Breast epithelium (tissue), 4 donors: ENCODE data around the gene NQO2. TPM values are rescaled to one million over a fixed set of nuclear protein-coding genes. Genes with fewer than 3 reads are reported as not detected.

Experiments used
- DNase-seq, 2 donors: peaks; one replicate each; pipeline ENCODE4 v3.0.0-alpha.2; 2019; ENCODE audit warnings: low spot score in 2 of 2
- H3K27ac ChIP-seq, 2 donors: fragments of 200-600 bp; sonication (generic) in 1 of 2; one replicate each; pipeline ENCODE4 v1.5.1; 2016 to 2019; ENCODE audit warnings: mild to moderate bottlenecking in 1 of 2
- H3K27me3 ChIP-seq, 2 donors: fragments of 200-600 bp; sonication (generic) in 1 of 2; one replicate each; pipeline versions ENCODE4 v1.5.1 to v1.6.0; 2017 to 2019; ENCODE audit warnings: control low read depth in 1 of 2, mild to moderate bottlenecking in 1 of 2
- H3K36me3 ChIP-seq: fragments of 200-600 bp; one replicate; pipeline ENCODE4 v1.5.1; 2019
- H3K4me1 ChIP-seq, 2 donors: fragments of 200-600 bp; sonication (generic); one replicate each; pipeline ENCODE4 v1.5.1; 2016 to 2019; ENCODE audit warnings: control low read depth in 1 of 2
- H3K4me3 ChIP-seq, 3 donors: fragments of 200-600 bp; sonication (generic); 1 replicate in 2 of 3; 2 replicates in 1 of 3; pipeline ENCODE4 v1.5.1; 2016 to 2019; ENCODE audit warnings: mild to moderate bottlenecking in 3 of 3, moderate library complexity in 2 of 3
- H3K9me3 ChIP-seq, 2 donors: fragments of 200-600 bp; sonication (generic) in 1 of 2; one replicate each; pipeline ENCODE4 v1.5.1; 2016 to 2019; ENCODE audit warnings: control low read depth in 1 of 2
- POLR2A ChIP-seq: fragments of 450-650 bp; IDR thresholded peaks from one replicate; pipeline ENCODE4 v1.6.1; 2016; ENCODE audit warnings: antibody characterized with exemption, mild to moderate bottlenecking, moderate library complexity
- POLR2AphosphoS5 ChIP-seq, 3 donors: sonication (generic); formaldehyde crosslinking; IDR thresholded peaks; one replicate each; pipeline ENCODE4 v1.6.1; 2017; ENCODE audit warnings: antibody characterized with exemption in 3 of 3
- intact Hi-C: fragments of 100-400 bp; cut with DNase I; formaldehyde crosslinking; loops from one replicate; pipeline ENCODE4 v1.15.1; 2023; ENCODE audit warnings: low total_unique reads
- total RNA-seq, 3 donors: library from RNA; depleted of rRNA; stranded (reverse); fragments of >200 nt; gene quantifications; one replicate each; pipeline ENCODE4 v1.1.0, GENCODE V29; 2016
- TF ChIP-seq, protein P1 (sequence below), 3 donors: fragments of 450-650 bp; IDR thresholded peaks; one replicate each; pipeline ENCODE4 v1.5.1; 2016 to 2017; ENCODE audit warnings: antibody characterized with exemption in 3 of 3, mild to moderate bottlenecking in 3 of 3, moderate library complexity in 3 of 3

Gene NQO2
- total RNA-seq, 3 donors from 2014 or later = 23.6 to 64.6 (median 24.9) TPM

- DNase-seq = no peak
- Histone ChIP-seq H3K36me3 (no peaks in the 10 kb centered on the region), H3K27ac (no peak overlapping the region), H3K27me3 (no peaks in the 10 kb centered on the region), H3K4me3 (no peak overlapping the region), H3K4me1 (peaks cover 2 to 5% of the 10 kb centered on the region in 2 donors), H3K9me3 (no peaks in the 10 kb centered on the region)
- intact Hi-C loops = no loop called here
- TF ChIP-seq POLR2A (no peak), POLR2AphosphoS5 (IDR thresholded peaks at IDR 0.05) (no peak)
- TF ChIP-seq, protein P1, sequence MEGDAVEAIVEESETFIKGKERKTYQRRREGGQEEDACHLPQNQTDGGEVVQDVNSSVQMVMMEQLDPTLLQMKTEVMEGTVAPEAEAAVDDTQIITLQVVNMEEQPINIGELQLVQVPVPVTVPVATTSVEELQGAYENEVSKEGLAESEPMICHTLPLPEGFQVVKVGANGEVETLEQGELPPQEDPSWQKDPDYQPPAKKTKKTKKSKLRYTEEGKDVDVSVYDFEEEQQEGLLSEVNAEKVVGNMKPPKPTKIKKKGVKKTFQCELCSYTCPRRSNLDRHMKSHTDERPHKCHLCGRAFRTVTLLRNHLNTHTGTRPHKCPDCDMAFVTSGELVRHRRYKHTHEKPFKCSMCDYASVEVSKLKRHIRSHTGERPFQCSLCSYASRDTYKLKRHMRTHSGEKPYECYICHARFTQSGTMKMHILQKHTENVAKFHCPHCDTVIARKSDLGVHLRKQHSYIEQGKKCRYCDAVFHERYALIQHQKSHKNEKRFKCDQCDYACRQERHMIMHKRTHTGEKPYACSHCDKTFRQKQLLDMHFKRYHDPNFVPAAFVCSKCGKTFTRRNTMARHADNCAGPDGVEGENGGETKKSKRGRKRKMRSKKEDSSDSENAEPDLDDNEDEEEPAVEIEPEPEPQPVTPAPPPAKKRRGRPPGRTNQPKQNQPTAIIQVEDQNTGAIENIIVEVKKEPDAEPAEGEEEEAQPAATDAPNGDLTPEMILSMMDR (IDR thresholded peaks at IDR 0.05) = no peak
These were observed 35.9 kb upstream of the NQO2 start for GRCh38 chr6:2963756-2964155.

GRCh38 chr6:2964793-2965505 lies 34.7 kb upstream of the NQO2 start:
- H3K27me3 ChIP-seq = no peaks in the 10 kb centered on the region
- H3K27ac ChIP-seq = no peak overlapping the region
- H3K36me3 ChIP-seq = no peaks in the 10 kb centered on the region
- no peaks in the 10 kb centered on the region for H3K9me3 ChIP-seq
- intact Hi-C loops = no loop called here
- H3K4me1 ChIP-seq = peaks cover 2 to 5% of the 10 kb centered on the region in 2 donors
- no peak for DNase-seq
- H3K4me3 ChIP-seq = no peak overlapping the region
- TF ChIP-seq POLR2A (no peak), POLR2AphosphoS5 (IDR thresholded peaks at IDR 0.05) (no peak)
- TF ChIP-seq, protein P1 (IDR thresholded peaks at IDR 0.05) = no peak

GRCh38 chr6:2966347-2966746 lies 33.3 kb upstream of the NQO2 start:
- TF ChIP-seq POLR2A (no peak), POLR2AphosphoS5 (IDR thresholded peaks at IDR 0.05) (no peak)
- TF ChIP-seq, protein P1 (IDR thresholded peaks at IDR 0.05) = no peak
- no peak for DNase-seq
- no peak overlapping the region for H3K4me3 ChIP-seq
- H3K4me1 ChIP-seq = peaks cover 0 to 1% of the 10 kb centered on the region in 2 donors
- intact Hi-C loops = no loop called here
- H3K27ac ChIP-seq = no peak overlapping the region
- H3K9me3 ChIP-seq = no peaks in the 10 kb centered on the region
- H3K36me3 ChIP-seq = no peaks in the 10 kb centered on the region
- no peaks in the 10 kb centered on the region for H3K27me3 ChIP-seq

- Histone ChIP-seq H3K4me3 (no peak overlapping the region), H3K36me3 (no peaks in the 10 kb centered on the region), H3K27ac (no peak overlapping the region), H3K4me1 (no peaks in the 10 kb centered on the region), H3K9me3 (no peaks in the 10 kb centered on the region), H3K27me3 (no peaks in the 10 kb centered on the region)
- intact Hi-C loops = no loop called here
- DNase-seq = no peak
- TF ChIP-seq, protein P1 (IDR thresholded peaks at IDR 0.05) = no peak
- TF ChIP-seq POLR2A (no peak), POLR2AphosphoS5 (IDR thresholded peaks at IDR 0.05) (no peak)
These were observed 31.8 kb upstream of the NQO2 start for GRCh38 chr6:2967936-2968335.

- no peaks in the 10 kb centered on the region for H3K27me3 ChIP-seq
- H3K9me3 ChIP-seq = no peaks in the 10 kb centered on the region
- H3K4me1 ChIP-seq = no peaks in the 10 kb centered on the region
- TF ChIP-seq POLR2AphosphoS5 (IDR thresholded peaks at IDR 0.05) (no peak), POLR2A (no peak)
- TF ChIP-seq, protein P1 (IDR thresholded peaks at IDR 0.05) = no peak
- peak overlapping the region in 1 of 3 donors; percentile 7 for H3K4me3 ChIP-seq
- no peak for DNase-seq
- H3K27ac ChIP-seq = peak overlapping the region; percentile 23 to 71
- no peaks in the 10 kb centered on the region for H3K36me3 ChIP-seq
- intact Hi-C loops = no loop called here
These were observed 31.0 kb upstream of the NQO2 start for GRCh38 chr6:2968600-2969135.
